NT2/D1 (cell line): Measurements from ENCODE around the gene AADACL4.
"Not testable (repeated sequence)": the region's sequence is repeated elsewhere in the genome, so short reads cannot be mapped to it uniquely, and the experiment has no call there.

ENCODE experiments used
- DNase-seq: peaks from one replicate; pipeline ENCODE4 v3.0.0-alpha.2; 2011; ENCODE audit warnings: low read depth, low spot score
- H3K27me3 ChIP-seq: 2 replicates; pipeline ENCODE4 v1.6.0; 2011; ENCODE audit warnings: mild to moderate bottlenecking; ENCODE audit not compliant: insufficient read length, insufficient read depth
- H3K36me3 ChIP-seq: 2 replicates; pipeline ENCODE4 v1.6.1; 2011; ENCODE audit warnings: mild to moderate bottlenecking, low read length, mixed read lengths; ENCODE audit not compliant: insufficient read depth, insufficient read length
- H3K4me1 ChIP-seq: 2 replicates; pipeline ENCODE4 v1.5.1; 2011; ENCODE audit not compliant: insufficient read depth, insufficient read length
- H3K4me3 ChIP-seq: 2 replicates; pipeline ENCODE4 v1.5.1; 2011; ENCODE audit warnings: low read depth; ENCODE audit not compliant: insufficient read length
- H3K9ac ChIP-seq: 2 replicates; pipeline ENCODE4 v1.6.0; 2011; ENCODE audit warnings: low read depth; ENCODE audit not compliant: insufficient read length
- H3K9me3 ChIP-seq: 2 replicates; pipeline ENCODE4 v1.5.1; 2011; ENCODE audit warnings: mild to moderate bottlenecking, low read length; ENCODE audit not compliant: insufficient read depth
- SUZ12 ChIP-seq: IDR thresholded peaks from 2 replicates; pipeline ENCODE4 v1.6.1; 2011; ENCODE audit not compliant: insufficient read length, insufficient read depth; ENCODE audit errors: extremely low read depth
- YY1 ChIP-seq: IDR thresholded peaks from 2 replicates; pipeline ENCODE4 v1.6.1; 2011; ENCODE audit not compliant: insufficient read length, insufficient read depth
- ZNF274 ChIP-seq: IDR thresholded peaks from 2 replicates; pipeline ENCODE4 v1.6.1; 2011; ENCODE audit warnings: mild to moderate bottlenecking, low read depth, low read length

The AADACL4 gene

DNA sequence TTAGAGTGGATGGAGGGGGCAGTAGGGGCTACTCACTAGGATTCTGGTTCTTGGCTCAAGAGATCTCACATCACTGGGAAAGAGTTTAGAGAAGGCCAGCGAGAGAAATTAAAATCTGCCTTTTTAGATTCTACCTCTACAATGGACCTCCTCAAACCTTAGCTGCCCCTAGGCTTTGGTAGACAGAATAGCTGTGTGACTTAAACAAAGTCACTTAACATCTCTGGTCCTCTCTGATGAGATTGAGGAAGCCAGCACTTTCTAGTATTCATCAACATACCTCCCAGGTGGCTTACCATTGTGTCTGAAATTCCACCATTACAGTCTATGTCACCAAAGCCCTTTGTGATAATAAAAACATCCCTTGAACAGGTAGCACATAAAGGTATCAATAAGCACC, 18.7 kb downstream of the AADACL4 start:
- H3K9ac ChIP-seq = no peak overlapping the region
- no peaks in the 10 kb centered on the region for H3K4me1 ChIP-seq
- 0 out of 2 replicates have a peak, but pooled peaks cover 7% of the 10 kb centered on the region for H3K9me3 ChIP-seq
- TF ChIP-seq ZNF274 = no peak
- no peak for TF ChIP-seq YY1
- TF ChIP-seq SUZ12 = no peak
- H3K4me3 ChIP-seq = no peak overlapping the region
- no peaks in the 10 kb centered on the region for H3K36me3 ChIP-seq
- H3K27me3 ChIP-seq = no peaks in the 10 kb centered on the region
- DNase-seq = no peak

- TF ChIP-seq YY1 (no peak), ZNF274 (no peak), SUZ12 (no peak)
- Histone ChIP-seq H3K36me3 (no peaks in the 10 kb centered on the region), H3K9me3 (peaks cover 21% of the 10 kb centered on the region; the same call in 1 of the 2 replicates), H3K27me3 (no peaks in the 10 kb centered on the region), H3K4me1 (no peaks in the 10 kb centered on the region), H3K4me3 (no peak overlapping the region), H3K9ac (no peak overlapping the region)
- DNase-seq = no peak
Observed at GRCh38 chr1:12665511-12665910, 21.6 kb downstream of the AADACL4 start.

DNA sequence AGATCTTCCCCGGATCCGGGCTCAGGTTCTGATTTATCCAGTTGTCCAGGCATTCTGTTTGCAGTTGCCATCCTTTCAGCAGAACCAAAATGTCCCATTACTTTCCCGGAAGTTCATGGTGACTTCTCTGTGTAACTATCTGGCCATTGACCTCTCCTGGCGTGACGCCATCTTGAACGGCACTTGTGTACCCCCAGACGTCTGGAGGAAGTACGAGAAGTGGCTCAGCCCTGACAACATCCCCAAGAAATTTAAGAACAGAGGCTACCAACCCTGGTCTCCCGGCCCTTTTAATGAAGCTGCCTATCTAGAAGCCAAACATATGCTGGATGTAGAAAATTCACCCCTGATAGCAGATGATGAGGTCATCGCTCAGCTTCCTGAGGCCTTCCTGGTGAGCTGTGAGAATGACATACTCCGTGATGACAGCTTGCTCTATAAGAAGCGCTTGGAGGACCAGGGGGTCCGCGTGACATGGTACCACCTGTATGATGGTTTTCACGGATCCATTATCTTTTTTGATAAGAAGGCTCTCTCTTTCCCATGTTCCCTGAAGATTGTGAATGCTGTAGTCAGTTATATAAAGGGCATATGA, 22.4 kb downstream of the AADACL4 start:
- TF ChIP-seq SUZ12 = no peak
- no peak for TF ChIP-seq YY1
- TF ChIP-seq ZNF274 = no peak
- peaks cover 21% of the 10 kb centered on the region; the same call in 1 of the 2 replicates for H3K9me3 ChIP-seq
- no peak overlapping the region for H3K4me3 ChIP-seq
- H3K9ac ChIP-seq = no peak overlapping the region
- no peaks in the 10 kb centered on the region for H3K36me3 ChIP-seq
- no peaks in the 10 kb centered on the region for H3K27me3 ChIP-seq
- no peaks in the 10 kb centered on the region for H3K4me1 ChIP-seq
- DNase-seq = no peak

DNA sequence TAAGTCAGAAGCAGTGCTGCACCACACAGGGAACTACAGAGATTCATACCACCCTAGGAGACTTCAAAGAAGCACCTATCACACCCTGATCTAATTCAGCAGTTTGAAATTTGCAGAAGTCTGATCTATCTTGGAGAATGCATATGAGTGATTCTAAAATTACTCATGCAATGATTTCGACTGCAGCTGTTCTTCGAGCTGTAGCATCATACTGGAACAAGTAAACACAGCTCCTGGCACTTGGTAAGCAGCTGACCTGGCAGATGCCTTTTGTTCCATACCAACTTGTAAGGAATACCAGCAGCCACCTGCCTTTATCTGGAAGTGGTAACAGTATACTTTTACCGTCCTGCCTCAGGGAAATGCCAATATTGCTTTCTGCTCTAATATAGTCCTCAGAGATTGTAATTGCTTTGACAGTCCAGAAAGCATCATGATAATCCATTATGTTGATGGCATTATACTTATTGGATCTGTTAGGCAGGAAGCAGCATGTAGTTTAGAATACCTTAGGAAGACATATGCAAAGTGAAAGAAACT, 25.7 kb downstream of the AADACL4 start:
- Histone ChIP-seq H3K4me1 (no peaks in the 10 kb centered on the region), H3K9me3 (peaks cover 15% of the 10 kb centered on the region; the same call in 1 of the 2 replicates), H3K9ac (no peak overlapping the region), H3K36me3 (no peaks in the 10 kb centered on the region), H3K27me3 (no peaks in the 10 kb centered on the region), H3K4me3 (no peak overlapping the region)
- DNase-seq = no peak
- TF ChIP-seq YY1 = no peak
- no peak for TF ChIP-seq ZNF274
- TF ChIP-seq SUZ12 = no peak

- Histone ChIP-seq H3K9ac (no peak overlapping the region), H3K4me1 (no peaks in the 10 kb centered on the region), H3K27me3 (no peaks in the 10 kb centered on the region), H3K4me3 (no peak overlapping the region), H3K9me3 (no peaks in the 10 kb centered on the region), H3K36me3 (no peaks in the 10 kb centered on the region)
- no peak for DNase-seq
- TF ChIP-seq YY1 = no peak
- TF ChIP-seq SUZ12 = no peak
- no peak for TF ChIP-seq ZNF274
Observed at GRCh38 chr1:12674358-12674757, 30.5 kb downstream of the AADACL4 start.

DNA sequence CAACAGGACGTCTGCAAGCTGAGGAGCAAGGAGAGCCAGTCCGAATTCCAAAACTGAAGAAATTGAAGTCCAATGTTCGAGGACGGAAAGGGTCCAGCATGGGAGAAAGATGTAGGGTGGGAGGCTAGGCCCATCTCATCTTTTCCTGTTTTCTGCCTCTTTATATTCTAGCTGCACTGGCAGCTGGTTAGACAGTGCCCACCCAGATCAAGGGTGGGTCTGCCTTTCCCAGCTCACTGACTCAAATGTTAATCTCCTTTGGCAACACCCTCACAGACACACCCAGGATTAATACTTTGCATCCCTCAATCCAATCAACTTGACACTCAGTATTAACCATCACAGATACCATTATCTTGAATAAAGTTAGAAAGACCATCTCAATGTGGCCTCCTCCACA, 32.2 kb downstream of the AADACL4 start:
- H3K9me3 ChIP-seq, H3K27me3 ChIP-seq, H3K4me1 ChIP-seq, H3K36me3 ChIP-seq, H3K4me3 ChIP-seq, DNase-seq, H3K9ac ChIP-seq: not testable (repeated sequence)

GRCh38 chr1:12677565-12677964, 33.7 kb downstream of the AADACL4 start:
- TF ChIP-seq YY1 (no peak), ZNF274 (no peak), SUZ12 (no peak)
- no peaks in the 10 kb centered on the region for H3K36me3 ChIP-seq
- no peak for DNase-seq
- no peak overlapping the region for H3K9ac ChIP-seq
- no peaks in the 10 kb centered on the region for H3K27me3 ChIP-seq
- no peaks in the 10 kb centered on the region for H3K9me3 ChIP-seq
- H3K4me3 ChIP-seq = no peak overlapping the region
- no peaks in the 10 kb centered on the region for H3K4me1 ChIP-seq

GRCh38 chr1:12678350-12678749, 34.5 kb downstream of the AADACL4 start:
- DNase-seq = no peak
- Histone ChIP-seq H3K9ac (no peak overlapping the region), H3K4me1 (no peaks in the 10 kb centered on the region), H3K9me3 (no peaks in the 10 kb centered on the region), H3K27me3 (no peaks in the 10 kb centered on the region), H3K4me3 (no peak overlapping the region), H3K36me3 (no peaks in the 10 kb centered on the region)
- TF ChIP-seq SUZ12 (no peak), YY1 (no peak), ZNF274 (no peak)
